CD4-positive, alpha-beta T cell treated with Interleukin-15 for 4 hours (primary cell): ENCODE results near the gene GPSM1.

ENCODE experiments used
- DNase-seq: peaks from one replicate; pipeline ENCODE4 v3.0.0-alpha.2; 2020; ENCODE audit warnings: low spot score

The GPSM1 gene

DNA sequence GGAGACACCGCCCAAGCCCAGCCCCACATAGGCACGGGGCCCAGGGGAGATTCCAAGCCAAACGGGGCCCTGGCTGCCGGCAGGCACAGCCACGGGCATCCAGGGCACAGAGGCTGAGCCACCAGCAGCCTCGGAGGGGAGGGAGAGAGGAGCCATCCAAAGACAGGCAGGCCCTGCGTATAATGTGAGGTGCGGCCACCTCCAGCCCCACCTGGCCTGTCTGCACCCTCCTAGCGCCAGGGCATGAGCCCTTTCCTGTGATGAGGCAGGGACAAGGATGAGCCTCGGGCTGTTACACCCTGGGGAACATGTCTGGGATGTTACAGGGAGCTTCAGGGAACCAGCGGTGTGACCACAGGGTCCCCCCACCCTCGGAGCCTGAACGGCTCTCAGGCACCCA is 22.4 kb upstream of the GPSM1 start:
- DNase-seq = no peak

GRCh38 chr9:136305804-136306203 is 21.5 kb upstream of the GPSM1 start:
- no peak for DNase-seq

GRCh38 chr9:136306211-136307208 is 20.8 kb upstream of the GPSM1 start:
- no peak for DNase-seq

DNA sequence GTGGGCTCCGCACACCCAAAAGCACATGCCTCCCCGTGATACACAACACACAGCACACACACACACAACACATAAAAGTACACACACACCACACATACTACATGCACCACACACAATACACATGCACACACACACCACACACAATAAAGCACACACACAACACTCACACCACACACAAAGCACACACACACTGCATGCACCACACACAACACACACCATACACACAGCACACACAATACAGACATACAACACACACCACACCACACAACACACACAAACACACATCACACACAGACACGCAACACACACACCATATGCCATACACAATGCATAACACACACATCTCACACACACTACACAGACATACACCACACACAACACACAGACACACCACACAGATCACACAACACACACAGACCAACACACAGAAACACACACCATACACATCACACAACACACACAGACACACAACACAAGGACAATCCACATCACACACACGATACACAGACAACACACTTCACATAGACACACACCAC is 20.1 kb upstream of the GPSM1 start:
- DNase-seq = no peak

DNA sequence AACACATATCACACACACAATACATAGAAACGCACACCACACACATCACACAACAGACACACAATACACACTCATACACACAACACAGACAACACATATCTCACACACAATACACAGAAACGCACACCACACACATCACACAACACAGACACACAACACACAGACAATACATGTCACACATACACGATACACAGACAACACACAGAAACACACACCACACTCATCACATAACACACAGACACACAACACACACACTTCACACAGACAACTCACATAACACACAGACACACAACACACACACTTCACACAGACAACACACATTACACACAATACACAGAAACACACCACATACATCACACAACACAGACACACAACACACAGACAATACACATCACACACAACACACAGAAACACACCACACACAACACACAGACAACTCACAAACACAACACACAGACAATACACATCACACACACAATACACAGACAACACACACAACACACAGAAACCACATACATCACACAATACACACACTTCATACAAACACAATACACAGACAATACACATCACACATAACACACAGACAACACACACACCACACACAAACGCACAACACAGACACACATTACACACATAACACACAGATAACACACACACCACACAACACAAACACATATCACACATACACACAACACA is 19.2 kb upstream of the GPSM1 start:
- no peak for DNase-seq

- DNase-seq = no peak
Measured at GRCh38 chr9:136308702-136309053, 18.7 kb upstream of the GPSM1 start.

DNA sequence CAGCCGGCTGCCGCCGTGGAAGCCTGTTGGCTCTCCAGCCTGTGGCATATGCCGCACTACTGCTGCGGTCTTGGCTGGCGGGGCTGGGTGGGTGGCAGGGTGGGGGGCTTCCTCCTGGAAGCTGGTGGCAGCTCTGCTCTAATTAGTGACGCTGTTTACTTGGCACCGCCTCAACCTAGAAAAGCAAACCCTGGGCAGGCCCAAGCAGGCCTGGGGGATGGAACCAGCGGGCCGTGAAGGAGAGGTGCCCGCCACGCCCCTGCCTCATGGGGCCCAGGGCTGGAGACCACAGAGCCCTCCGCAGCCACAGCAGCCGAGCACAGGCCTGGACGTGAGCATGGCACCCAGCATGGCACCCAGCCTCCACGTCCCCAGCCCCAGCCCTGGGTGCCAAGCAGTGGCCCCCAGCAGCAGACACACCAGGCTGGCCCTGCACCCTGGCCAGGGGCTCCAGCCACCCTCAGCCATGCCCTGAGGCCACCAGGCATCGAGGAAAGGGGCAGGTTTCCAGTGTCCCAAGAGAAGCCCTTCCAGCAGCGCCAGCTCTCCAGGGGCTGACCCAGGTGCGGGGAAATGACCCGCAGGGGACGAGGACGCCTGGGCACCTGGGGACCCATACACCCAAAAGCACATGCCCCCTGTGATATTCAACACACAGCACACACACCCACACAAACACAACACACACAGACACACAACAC is 18.1 kb upstream of the GPSM1 start:
- no peak for DNase-seq

- no peak for DNase-seq
Measured at GRCh38 chr9:136309806-136310220, 17.5 kb upstream of the GPSM1 start.

DNA sequence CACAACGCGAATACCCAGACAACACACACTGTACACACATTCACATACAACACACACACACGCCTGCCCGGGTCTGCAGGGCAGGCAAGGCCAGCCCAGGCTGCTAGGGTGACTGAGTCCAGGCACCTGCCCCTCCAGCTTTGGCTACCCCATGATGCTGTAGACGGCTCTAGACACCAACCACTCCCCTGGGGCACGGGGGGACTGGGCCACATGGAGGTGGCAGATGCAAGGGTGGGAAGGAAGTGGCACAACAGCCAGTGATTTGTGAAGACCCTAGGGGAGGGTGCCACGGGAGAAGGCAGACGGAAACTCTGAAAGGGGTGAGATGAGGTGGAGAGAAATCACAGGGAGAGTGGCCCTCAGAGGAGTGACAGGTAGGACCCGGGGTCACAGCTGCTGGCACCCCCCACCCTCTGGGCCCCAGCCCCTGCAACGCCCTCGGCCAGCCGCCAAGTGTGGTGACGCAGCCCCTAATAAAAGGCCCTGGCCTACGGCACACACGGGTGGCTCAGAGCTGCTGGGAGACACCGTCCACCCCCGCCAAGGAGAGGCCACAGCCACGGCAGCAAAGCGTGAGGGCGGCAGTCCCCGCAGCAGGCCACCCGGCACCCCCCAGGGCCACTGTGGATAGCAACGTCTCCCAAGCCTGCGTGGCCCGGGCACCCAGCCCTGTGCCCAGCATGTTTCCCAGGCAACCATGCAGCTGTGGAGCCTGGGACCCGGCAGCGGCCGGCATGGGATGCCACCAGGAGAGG is 16.9 kb upstream of the GPSM1 start:
- DNase-seq = no peak

DNA sequence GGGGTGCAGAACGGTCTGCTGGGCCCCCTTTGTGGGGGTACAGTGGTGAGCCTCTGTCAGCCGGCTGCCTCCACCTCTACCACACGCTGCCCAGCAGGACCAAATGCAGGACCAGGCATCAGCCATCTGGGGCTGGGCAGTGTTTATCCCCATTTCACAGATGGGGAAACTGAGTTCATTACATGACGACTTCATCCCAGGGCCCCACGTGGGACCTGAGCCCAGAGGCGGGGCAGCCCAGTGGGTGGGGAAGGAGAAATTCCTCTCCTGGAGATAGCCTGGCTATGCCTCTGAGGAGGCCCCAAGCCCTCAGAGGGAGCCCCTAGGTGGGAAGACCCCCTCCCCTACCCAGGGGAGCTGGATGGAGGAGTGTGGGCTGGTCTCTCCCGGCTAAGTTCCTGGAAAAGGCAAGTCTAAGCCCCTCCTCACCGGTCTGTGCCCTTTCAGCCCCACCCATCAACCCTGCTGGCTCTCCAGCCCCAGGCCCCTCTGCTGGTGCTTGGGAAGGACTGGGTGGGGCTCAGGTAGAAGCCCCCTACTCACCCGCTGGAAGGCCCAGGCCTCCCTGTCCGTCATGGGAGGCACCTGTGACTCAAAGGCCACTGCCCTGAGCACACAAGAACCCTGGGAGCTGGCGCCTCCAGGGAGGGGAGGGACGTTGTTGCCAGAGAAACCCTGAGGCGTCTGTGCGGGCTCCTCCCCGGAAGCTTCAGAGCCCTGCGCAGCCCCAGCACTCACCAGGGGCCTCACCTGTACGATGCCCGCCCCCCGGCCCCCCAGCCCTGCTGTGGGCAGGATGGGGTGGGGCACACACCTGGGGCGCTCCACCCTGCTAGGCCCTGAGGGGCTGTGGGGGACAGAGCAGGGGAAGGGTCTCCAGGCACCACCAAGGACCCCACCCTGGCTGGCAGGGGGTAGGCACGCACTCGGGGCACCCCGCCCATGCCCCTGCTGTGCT is 16.0 kb upstream of the GPSM1 start:
- no peak for DNase-seq

- no peak for DNase-seq
Measured at GRCh38 chr9:136312009-136312375, 15.3 kb upstream of the GPSM1 start.

DNA sequence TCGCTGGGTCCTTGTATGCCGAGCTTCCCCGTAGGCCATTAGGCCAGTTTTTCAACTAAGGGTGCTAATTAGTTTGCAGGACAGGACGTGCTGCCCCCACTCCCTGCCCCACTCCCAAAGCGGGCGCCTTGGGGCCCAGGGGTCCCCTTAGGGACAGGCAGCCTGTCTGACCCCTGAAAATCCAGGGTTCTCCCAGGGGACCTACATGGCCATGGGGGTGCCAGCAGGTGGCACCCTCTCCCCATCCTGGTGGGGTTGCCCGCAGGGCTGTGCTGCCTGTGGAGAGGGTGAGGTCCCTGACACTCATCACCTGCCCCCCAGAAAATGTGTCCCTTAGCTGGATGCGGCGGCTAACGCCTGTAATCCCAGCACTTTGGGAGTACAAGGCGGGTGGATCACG is 14.9 kb upstream of the GPSM1 start:
- DNase-seq = peak; percentile 24

DNA sequence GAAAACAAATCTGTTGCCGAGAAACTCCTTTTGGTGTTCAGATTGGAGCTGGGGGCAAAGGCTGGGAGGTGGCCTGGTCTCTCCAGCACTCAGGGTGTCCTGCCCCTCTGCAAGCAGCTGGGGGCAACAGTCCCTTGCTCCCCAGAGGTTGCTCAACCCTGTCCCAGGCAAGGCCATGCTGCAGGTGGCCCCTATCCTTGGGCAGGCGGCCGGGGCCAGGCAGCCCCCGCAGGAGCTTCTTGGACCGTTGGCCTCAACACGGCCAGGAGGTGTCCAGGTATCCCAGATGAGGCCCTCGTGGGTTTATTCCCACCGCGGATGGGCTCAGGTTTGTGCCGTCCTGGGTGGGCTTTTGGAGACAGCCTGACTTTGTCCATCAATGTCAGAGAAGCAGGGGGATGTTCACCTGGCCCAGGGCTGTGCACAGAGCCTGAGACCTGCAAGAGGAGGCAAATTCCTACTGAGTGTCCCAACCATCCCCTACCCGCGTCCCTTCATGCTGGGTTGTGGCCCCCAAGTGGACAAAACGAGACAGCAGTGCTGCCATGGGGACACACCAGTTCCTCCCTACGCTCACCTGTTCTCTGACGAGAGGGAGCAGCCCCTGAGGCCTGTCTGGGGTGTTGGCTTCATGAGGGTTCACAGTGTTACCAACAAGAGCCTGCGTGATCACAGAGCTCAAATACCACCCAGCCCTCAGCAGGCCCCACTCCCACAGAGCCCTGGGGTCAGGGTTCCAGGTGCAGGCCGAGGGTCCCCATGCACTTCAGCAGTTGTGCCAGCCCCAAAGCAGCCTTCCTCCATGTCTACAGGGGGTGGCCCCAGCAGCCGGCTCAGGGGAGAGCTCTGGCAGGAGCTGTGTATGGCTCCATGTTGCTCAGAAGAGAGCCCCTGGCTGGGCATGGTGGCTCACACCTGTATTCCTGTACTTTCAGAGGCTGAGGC is 14.0 kb upstream of the GPSM1 start:
- DNase-seq = no peak

DNA sequence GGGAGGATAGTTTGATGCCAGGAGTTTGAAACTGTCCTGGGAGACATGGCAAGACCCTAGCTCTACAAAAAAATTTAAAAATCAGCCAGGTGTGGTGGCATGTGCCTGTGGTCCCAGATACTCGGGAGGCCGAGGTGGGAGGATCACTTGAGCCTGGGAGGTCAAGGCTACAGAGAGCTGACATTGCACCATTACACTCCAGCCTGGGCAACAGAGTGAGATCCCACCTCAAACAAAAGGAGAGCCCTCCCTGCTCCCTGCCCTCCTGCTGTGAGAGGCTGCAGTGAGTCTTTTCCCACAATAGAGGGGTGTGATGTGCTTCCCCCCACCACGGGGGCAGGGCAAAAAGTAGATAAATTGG is 13.3 kb upstream of the GPSM1 start:
- no peak for DNase-seq

- DNase-seq = no peak
Measured at GRCh38 chr9:136314944-136315343, 12.4 kb upstream of the GPSM1 start.

- peak; percentile 40 for DNase-seq
Measured at GRCh38 chr9:136316271-136316751, 11.0 kb upstream of the GPSM1 start.

GRCh38 chr9:136316896-136317676 is 10.3 kb upstream of the GPSM1 start:
- DNase-seq = no peak

DNA sequence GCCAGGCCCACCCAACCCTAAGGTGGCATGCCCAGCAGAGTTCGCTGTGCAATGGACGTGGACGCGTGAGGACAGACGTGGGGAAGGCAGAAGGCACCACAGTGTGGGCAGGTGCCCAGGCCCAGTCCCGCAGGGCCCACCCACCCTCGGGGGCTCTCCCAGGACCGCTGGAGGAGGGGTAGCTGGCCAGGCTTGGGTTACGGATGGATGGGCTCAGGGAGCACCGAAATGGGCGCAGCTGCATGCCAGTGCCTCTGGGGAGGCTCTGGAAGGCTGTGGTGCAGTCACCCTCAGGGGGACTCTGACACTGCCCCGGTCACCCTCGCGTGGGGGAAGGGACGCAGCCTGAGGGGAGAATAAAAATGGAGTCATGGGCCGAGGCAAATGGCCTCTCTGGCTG is 9.6 kb upstream of the GPSM1 start:
- no peak for DNase-seq
